Measurements from ENCODE around the gene ASAP2. TPM values are rescaled to one million over a fixed set of nuclear protein-coding genes. Genes with fewer than 3 reads are reported as not detected.

The ASAP2 gene
- total RNA-seq, 1 donor = 66.2 TPM

GRCh38 chr2:9417725-9418124 lies 211.1 kb downstream of the ASAP2 start:
- TF ChIP-seq CTCF (IDR thresholded peaks at IDR 0.05; ENCODE audit: extremely low read depth, low read depth, low read length) = no peak
- H3K4me2 ChIP-seq (ENCODE audit: insufficient read depth, low read length) = no peak overlapping the region
- H3K4me3 ChIP-seq (ENCODE audit: insufficient read depth, low read length) = no peak overlapping the region
- no peak for DNase-seq (ENCODE audit: insufficient read length, low spot score, missing footprints)
- H4K20me1 ChIP-seq (ENCODE audit: insufficient read depth, low read length) = peaks cover 11% of the 10 kb centered on the region
- H3K4me1 ChIP-seq (ENCODE audit: insufficient read depth, low read length) = peaks cover 26% of the 10 kb centered on the region
- peaks cover 40% of the 10 kb centered on the region for H3K36me3 ChIP-seq (ENCODE audit: insufficient read depth, low read length)
- H3K79me2 ChIP-seq (ENCODE audit: insufficient read depth, low read length) = peaks cover 95% of the 10 kb centered on the region
- H2AFZ ChIP-seq (ENCODE audit: low read length) = no peak overlapping the region
- no peaks in the 10 kb centered on the region for H3K27me3 ChIP-seq (ENCODE audit: insufficient read depth, low read length)
- no peak overlapping the region for H3K27ac ChIP-seq (ENCODE audit: low read depth, low read length)
- no peaks in the 10 kb centered on the region for H3K9me3 ChIP-seq (ENCODE audit: low read depth, low read length)

- H3K4me3 ChIP-seq (ENCODE audit: insufficient read depth, low read length) = no peak overlapping the region
- DNase-seq (ENCODE audit: insufficient read length, low spot score, missing footprints) = no peak
- no peak for TF ChIP-seq CTCF (IDR thresholded peaks at IDR 0.05; ENCODE audit: extremely low read depth, low read depth, low read length)
- H3K36me3 ChIP-seq (ENCODE audit: insufficient read depth, low read length) = peaks cover 39% of the 10 kb centered on the region
- H3K9me3 ChIP-seq (ENCODE audit: low read depth, low read length) = no peaks in the 10 kb centered on the region
- peaks cover 26% of the 10 kb centered on the region for H3K4me1 ChIP-seq (ENCODE audit: insufficient read depth, low read length)
- peaks cover 90% of the 10 kb centered on the region for H3K79me2 ChIP-seq (ENCODE audit: insufficient read depth, low read length)
- H4K20me1 ChIP-seq (ENCODE audit: insufficient read depth, low read length) = peaks cover 11% of the 10 kb centered on the region
- H3K27me3 ChIP-seq (ENCODE audit: insufficient read depth, low read length) = no peaks in the 10 kb centered on the region
- H2AFZ ChIP-seq (ENCODE audit: low read length) = no peak overlapping the region
- H3K4me2 ChIP-seq (ENCODE audit: insufficient read depth, low read length) = no peak overlapping the region
- no peak overlapping the region for H3K27ac ChIP-seq (ENCODE audit: low read depth, low read length)
These were observed 212.1 kb downstream of the ASAP2 start for GRCh38 chr2:9418746-9419145.

GRCh38 chr2:9419541-9419940 lies 212.9 kb downstream of the ASAP2 start:
- Histone ChIP-seq H3K27me3 (ENCODE audit: insufficient read depth, low read length) (no peaks in the 10 kb centered on the region), H2AFZ (ENCODE audit: low read length) (no peak overlapping the region), H3K36me3 (ENCODE audit: insufficient read depth, low read length) (peaks cover 33% of the 10 kb centered on the region), H3K27ac (ENCODE audit: low read depth, low read length) (peak overlapping the region; percentile 10), H3K4me1 (ENCODE audit: insufficient read depth, low read length) (peaks cover 32% of the 10 kb centered on the region), H3K79me2 (ENCODE audit: insufficient read depth, low read length) (peaks cover 90% of the 10 kb centered on the region), H3K4me2 (ENCODE audit: insufficient read depth, low read length) (no peak overlapping the region), H3K4me3 (ENCODE audit: insufficient read depth, low read length) (no peak overlapping the region), H4K20me1 (ENCODE audit: insufficient read depth, low read length) (peaks cover 11% of the 10 kb centered on the region), H3K9me3 (ENCODE audit: low read depth, low read length) (no peaks in the 10 kb centered on the region)
- no peak for DNase-seq (ENCODE audit: insufficient read length, low spot score, missing footprints)
- TF ChIP-seq CTCF (IDR thresholded peaks at IDR 0.05; ENCODE audit: extremely low read depth, low read depth, low read length) = no peak

- Histone ChIP-seq H3K9me3 (ENCODE audit: low read depth, low read length) (no peaks in the 10 kb centered on the region), H3K27ac (ENCODE audit: low read depth, low read length) (peak overlapping the region; percentile 31), H3K27me3 (ENCODE audit: insufficient read depth, low read length) (no peaks in the 10 kb centered on the region), H3K4me2 (ENCODE audit: insufficient read depth, low read length) (peak overlapping the region; percentile 34), H3K36me3 (ENCODE audit: insufficient read depth, low read length) (peaks cover 29% of the 10 kb centered on the region), H4K20me1 (ENCODE audit: insufficient read depth, low read length) (peaks cover 11% of the 10 kb centered on the region), H3K79me2 (ENCODE audit: insufficient read depth, low read length) (peaks cover 93% of the 10 kb centered on the region), H3K4me3 (ENCODE audit: insufficient read depth, low read length) (peak overlapping the region; percentile 6), H2AFZ (ENCODE audit: low read length) (no peak overlapping the region), H3K4me1 (ENCODE audit: insufficient read depth, low read length) (peaks cover 35% of the 10 kb centered on the region)
- TF ChIP-seq CTCF (IDR thresholded peaks at IDR 0.05; ENCODE audit: extremely low read depth, low read depth, low read length) = no peak
- peak; percentile 62 for DNase-seq (ENCODE audit: insufficient read length, low spot score, missing footprints)
These were observed 213.9 kb downstream of the ASAP2 start for GRCh38 chr2:9420495-9420894.

Data from osteoblast (primary cell).